ENCODE data around the gene GALNT14.

GALNT14 gene

DNA sequence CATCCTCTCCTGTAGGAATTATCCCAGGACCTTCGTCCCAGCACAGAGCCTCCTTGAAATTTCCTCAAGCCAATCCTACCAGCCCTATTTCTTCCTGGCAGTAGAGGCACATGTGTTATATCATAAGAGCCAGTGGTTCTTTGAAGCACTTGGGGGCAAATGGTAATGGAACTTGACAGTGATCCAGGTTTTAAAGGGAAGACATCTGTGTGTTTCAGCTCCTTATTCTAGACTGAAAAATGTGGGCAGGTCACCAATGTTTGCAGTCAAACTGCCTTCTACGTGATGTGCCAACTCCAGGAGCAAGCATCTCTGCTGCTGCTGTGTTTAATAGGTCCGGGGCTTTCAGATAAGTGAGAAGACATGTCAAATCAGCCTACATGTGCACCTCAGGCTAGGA, 157.1 kb downstream of the GALNT14 start:
- TF ChIP-seq, protein P1, sequence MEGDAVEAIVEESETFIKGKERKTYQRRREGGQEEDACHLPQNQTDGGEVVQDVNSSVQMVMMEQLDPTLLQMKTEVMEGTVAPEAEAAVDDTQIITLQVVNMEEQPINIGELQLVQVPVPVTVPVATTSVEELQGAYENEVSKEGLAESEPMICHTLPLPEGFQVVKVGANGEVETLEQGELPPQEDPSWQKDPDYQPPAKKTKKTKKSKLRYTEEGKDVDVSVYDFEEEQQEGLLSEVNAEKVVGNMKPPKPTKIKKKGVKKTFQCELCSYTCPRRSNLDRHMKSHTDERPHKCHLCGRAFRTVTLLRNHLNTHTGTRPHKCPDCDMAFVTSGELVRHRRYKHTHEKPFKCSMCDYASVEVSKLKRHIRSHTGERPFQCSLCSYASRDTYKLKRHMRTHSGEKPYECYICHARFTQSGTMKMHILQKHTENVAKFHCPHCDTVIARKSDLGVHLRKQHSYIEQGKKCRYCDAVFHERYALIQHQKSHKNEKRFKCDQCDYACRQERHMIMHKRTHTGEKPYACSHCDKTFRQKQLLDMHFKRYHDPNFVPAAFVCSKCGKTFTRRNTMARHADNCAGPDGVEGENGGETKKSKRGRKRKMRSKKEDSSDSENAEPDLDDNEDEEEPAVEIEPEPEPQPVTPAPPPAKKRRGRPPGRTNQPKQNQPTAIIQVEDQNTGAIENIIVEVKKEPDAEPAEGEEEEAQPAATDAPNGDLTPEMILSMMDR (IDR thresholded peaks at IDR 0.05) = no peak

DNA sequence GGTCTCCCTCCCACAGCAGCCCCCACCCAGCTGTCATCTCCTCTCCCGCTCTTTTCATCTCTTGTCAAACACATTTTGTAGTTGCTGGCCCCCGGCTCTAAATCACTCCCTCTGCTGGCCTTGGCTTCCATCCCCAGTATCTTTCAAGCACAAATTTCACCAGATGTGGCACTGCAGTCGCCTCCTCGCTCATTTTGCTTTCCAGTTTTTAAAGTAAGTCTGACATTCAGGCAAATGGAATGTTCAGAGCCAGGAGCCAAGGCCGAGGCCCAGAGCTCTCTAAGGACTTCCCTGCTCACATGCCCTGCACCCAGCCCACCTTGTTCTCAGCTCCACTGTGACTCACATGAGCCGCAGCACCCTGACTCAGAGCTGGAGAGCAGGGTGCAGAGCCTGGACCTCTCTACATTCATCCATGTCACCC, 158.4 kb downstream of the GALNT14 start:
- TF ChIP-seq, protein P1 (IDR thresholded peaks at IDR 0.05) = no peak

DNA sequence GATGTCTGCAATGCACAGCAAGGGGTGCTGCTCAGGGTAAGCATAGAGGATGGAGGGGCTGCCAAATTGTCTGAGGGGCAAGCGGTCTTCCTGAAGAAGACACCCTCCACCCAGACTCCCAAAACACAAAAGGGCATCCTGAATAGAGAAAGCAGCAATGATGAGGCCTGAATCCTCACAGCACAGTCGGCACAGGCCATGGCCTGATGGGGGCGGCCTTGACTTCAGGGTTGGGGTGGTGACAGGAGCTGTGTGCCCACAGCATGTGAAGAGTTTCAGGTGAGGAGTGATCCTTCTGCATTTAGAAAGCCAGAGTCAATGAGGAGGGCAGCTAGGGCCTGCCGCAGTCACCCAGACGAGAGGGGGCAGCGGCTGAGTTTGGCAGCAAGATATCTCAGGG, 159.4 kb downstream of the GALNT14 start:
- TF ChIP-seq, protein P1 (IDR thresholded peaks at IDR 0.05) = no peak

DNA sequence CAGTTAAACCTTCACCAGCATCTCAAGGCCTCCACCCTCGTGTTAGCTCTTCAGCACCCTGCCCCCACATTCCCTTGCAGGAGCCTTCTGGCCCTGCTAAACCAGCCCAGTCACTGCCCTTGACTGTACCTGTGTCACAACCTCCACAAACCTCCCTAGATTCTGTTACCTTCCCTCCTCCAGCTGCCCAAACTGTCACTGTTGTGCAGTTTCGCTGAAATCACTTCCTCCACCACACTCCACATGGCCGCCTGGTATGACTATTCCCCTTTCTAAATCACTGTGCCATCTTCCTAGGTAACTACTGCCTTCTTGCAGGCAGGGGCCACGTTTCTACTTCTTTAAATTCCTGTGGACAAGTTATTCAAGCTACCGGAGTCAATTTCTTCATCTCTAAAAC, 160.2 kb downstream of the GALNT14 start:
- TF ChIP-seq, protein P1 (IDR thresholded peaks at IDR 0.05) = no peak

DNA sequence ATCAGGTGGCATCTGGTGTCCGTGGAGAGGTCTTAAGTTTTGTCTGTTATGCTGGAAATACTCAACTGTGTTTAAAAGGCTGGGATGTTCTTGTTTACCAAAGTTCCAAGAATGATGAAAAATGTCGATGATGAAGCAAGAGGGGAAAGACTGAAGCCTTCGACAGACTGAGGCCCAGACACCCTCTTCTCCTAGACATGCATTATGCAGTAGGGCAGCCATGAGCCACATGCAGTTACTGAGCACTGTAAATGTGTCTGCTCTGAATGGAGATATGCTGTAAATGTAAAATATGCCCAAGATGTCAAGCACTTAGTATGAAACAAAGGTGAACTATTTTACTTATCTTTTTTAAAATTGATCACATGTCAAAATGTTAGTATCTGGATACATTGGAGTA, 163.1 kb downstream of the GALNT14 start:
- TF ChIP-seq, protein P1 (IDR thresholded peaks at IDR 0.05) = no peak

DNA sequence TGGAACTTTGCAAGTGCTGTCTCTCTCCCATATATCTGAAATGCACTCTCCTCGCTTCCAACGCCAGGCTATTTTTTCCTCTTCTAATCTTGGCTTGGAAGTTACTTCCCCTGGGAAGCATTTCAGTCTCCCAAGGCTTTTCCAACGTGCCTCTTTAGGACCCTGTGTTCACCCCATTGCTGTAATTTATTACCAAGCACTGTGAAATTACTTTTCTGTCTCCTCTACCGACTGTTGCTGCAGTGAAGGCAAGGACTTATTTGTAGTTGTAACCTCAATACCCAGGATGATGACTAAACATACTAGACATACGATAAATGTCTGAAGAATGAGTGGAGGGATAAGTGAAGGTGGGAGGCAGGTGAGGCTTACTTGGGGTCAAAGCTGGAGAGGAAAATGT, 163.7 kb downstream of the GALNT14 start:
- TF ChIP-seq, protein P1 (IDR thresholded peaks at IDR 0.05) = no peak

DNA sequence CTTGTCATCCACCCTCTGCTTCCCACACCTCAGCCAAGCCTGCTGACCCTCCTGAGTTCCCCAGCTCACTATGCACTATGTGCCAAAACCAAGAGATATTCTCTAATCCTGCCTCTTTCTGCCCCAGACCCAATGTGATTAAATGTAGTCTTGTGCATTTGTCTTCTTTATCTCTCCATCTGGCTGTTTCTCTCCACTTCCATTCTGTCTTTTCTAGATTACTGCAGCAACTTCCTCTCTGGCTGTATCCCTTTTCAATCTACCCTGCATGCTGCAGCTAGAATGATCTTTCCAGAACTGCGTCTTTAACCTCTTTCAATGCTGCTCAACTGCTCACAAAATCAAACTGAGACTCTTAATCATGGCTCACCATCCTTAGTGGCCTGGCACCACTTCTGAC, 164.1 kb downstream of the GALNT14 start:
- TF ChIP-seq, protein P1 (IDR thresholded peaks at IDR 0.05) = no peak
